ENCODE measurements around the gene PCNT.

The PCNT gene

DNA sequence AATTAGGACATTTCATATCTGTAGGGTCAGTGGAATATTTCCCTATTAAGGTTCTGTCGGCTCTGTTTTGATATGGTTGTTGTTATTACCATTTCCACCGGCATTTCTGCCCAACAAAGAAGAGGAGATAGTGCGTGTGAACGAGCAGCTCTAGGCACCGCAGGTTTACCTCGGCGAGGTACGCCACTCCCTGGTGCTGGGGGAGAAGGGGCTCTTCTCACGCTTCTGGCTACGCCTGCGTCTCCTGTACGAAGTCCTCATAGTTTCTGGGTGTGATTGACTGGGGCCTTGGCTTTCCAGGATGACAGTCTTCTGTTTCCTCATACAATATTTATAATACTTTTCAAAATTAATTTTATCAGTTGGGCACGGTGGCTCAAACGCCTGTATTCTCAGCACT is 80.3 kb downstream of the PCNT start:
- DNase-seq (ENCODE audit: low spot score) = no peak
- TF ChIP-seq, protein P1, sequence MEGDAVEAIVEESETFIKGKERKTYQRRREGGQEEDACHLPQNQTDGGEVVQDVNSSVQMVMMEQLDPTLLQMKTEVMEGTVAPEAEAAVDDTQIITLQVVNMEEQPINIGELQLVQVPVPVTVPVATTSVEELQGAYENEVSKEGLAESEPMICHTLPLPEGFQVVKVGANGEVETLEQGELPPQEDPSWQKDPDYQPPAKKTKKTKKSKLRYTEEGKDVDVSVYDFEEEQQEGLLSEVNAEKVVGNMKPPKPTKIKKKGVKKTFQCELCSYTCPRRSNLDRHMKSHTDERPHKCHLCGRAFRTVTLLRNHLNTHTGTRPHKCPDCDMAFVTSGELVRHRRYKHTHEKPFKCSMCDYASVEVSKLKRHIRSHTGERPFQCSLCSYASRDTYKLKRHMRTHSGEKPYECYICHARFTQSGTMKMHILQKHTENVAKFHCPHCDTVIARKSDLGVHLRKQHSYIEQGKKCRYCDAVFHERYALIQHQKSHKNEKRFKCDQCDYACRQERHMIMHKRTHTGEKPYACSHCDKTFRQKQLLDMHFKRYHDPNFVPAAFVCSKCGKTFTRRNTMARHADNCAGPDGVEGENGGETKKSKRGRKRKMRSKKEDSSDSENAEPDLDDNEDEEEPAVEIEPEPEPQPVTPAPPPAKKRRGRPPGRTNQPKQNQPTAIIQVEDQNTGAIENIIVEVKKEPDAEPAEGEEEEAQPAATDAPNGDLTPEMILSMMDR (IDR thresholded peaks at IDR 0.05; ENCODE audit: extremely low read depth, missing control alignments) = no peak

GRCh38 chr21:46406001-46406400 is 82.0 kb downstream of the PCNT start:
- TF ChIP-seq, protein P1 (IDR thresholded peaks at IDR 0.05; ENCODE audit: extremely low read depth, missing control alignments) = no peak
- DNase-seq (ENCODE audit: low spot score) = no peak

GRCh38 chr21:46409641-46410406 is 85.9 kb downstream of the PCNT start:
- DNase-seq (ENCODE audit: low spot score) = no peak
- TF ChIP-seq, protein P1 (IDR thresholded peaks at IDR 0.05; ENCODE audit: extremely low read depth, missing control alignments) = no peak

GRCh38 chr21:46410516-46410915 is 86.6 kb downstream of the PCNT start:
- TF ChIP-seq, protein P1 (IDR thresholded peaks at IDR 0.05; ENCODE audit: extremely low read depth, missing control alignments) = no peak
- no peak for DNase-seq (ENCODE audit: low spot score)

DNA sequence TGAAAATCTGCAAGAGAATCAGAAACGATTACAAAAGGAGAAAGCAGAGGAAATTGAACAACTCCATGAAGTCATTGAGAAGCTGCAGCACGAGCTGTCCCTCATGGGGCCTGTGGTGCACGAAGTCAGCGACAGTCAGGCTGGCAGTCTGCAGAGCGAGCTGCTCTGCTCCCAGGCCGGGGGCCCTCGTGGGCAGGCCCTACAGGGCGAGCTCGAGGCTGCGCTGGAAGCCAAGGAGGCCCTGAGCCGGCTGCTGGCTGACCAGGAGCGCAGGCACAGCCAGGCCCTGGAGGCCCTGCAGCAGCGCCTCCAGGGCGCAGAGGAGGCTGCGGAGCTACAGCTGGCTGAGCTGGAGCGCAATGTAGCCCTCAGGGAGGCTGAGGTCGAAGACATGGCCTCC is 87.3 kb downstream of the PCNT start:
- DNase-seq (ENCODE audit: low spot score) = no peak
- TF ChIP-seq, protein P1 (IDR thresholded peaks at IDR 0.05; ENCODE audit: extremely low read depth, missing control alignments) = no peak

GRCh38 chr21:46411691-46412090 is 87.7 kb downstream of the PCNT start:
- TF ChIP-seq, protein P1 (IDR thresholded peaks at IDR 0.05; ENCODE audit: extremely low read depth, missing control alignments) = no peak
- DNase-seq (ENCODE audit: low spot score) = no peak

GRCh38 chr21:46412521-46413364 is 88.8 kb downstream of the PCNT start:
- TF ChIP-seq, protein P1 (IDR thresholded peaks at IDR 0.05; ENCODE audit: extremely low read depth, missing control alignments) = no peak
- no peak for DNase-seq (ENCODE audit: low spot score)

Data from GM20000 (cell line).